Hematopoietic multipotent progenitor cell treated with erythropoietin and hydrocortisone succinate and interleukin-3 and kit ligand, for 15 days (in vitro differentiated cells): ENCODE results near the gene IFT122.

Experiments
- DNase-seq: peaks from one replicate; pipeline ENCODE4 v3.0.0-alpha.2; 2015; ENCODE audit warnings: low spot score

The IFT122 gene

DNA sequence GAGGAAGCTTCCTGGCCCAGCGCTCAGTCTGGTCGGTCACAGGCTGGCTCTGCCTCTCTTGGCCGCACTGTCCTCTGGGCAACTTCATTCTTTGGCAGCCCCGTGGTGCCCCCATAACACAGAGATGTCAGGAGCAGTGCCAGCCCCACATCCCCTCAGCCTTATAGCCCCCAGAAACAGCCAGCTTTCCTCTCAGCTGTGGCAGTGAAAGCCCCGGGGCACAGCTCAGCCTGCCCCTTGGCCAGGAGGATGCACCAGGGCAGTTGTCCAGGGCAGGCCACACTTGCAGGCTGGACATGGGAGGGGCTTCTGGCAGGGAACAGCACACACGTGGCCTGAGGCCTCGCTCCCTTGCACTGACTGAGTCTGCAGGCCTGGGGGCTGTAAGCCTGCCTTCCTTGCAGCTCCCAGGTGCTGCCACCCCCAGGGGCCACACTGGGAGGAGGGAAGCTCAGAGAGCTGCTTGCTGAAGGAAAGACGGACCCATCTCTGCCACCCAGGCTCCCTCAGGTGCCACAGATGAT, 78.1 kb downstream of the IFT122 start:
- DNase-seq = no peak

- DNase-seq = no peak
Measured at GRCh38 chr3:129518581-129518980, 78.6 kb downstream of the IFT122 start.

DNA sequence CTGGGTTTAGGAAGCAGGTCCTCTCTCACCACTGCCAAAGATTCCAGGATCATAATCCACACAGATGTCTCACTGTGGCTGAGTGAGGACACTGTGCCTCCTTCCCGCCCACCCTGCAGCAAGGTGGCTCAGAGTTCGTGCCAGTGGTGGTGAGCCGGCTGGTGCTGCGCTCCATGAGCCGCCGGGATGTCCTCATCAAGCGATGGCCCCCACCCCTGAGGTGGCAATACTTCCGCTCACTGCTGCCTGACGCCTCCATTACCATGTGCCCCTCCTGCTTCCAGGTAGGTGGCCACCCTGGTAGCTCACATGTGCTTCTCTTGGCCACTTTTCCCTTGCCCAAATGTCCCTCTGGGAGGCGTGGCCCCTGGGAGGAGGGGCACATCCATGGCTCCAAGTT, 79.4 kb downstream of the IFT122 start:
- no peak for DNase-seq

DNA sequence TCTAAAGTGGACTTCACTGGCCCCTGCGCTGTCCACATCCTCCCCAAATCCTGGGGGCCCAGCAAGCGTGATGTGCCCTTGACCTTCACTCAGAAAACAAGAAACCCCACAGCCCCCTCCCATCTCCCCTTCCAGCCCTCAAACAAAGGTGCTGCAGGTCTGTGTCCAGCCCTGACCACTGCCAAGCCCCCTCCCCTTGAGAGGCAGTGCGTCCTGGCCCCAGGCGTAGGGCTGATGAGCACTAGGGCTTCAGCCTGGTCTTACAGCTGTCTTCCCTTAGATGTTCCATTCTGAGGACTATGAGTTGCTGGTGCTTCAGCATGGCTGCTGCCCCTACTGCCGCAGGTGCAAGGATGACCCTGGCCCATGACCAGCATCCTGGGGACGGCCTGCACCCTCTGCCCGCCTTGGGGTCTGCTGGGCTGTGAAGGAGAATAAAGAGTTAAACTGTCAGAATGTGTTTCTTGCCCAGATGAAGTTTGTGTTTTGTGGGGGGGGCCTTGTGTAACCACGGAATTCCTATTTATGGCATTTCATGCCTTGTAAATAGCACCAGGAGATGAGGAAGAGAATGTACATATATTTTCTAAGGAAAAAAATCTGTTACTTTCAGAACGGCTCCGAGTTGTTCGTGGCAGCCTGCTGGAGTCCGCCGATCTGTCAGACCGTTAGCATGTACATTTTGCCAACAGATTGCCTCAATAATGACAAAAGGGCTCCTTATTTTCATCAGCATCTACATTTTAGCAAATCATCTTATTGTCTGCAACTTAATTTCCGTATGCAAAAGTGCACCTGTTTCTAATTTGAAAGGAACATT, 80.1 kb downstream of the IFT122 start:
- no peak for DNase-seq

DNA sequence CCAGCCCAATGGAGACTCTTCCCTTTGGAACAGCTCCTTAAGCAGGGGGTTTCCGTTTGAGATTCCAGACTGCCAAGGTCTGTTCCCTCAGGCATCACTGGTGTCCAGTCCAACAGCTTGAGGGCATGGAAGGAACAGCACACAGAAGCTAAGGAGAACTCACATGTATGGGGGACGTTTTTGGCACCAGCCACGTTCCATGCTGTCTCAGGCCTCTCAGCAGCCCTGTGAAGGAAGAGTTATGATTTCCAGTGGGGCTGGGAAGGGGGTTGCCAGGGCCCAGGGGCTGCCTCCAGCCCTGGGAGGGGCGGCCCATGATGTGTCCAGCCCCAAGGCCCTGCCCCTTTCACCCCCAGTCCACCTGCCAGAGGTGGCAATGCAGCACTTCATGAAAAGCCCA, 80.9 kb downstream of the IFT122 start:
- no peak for DNase-seq

DNA sequence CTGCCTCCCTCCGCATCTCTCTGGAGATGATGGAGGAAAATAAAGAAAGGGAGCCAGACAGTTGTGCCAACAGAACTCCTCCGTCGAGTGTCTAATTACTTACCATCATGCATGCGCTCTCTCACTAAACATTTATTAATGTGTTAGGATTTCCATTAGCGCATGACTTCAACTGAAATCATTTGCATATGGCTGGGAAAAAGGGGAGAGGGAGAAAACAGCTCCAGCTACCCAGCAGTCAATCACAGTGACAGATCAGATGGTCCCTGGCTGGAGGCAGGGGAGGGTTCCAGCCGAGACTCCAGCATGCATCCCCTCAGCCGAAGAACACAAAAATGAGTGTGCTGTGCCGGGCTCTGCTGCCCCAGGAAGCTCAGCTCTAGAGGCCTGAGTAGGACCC, 81.6 kb downstream of the IFT122 start:
- DNase-seq = no peak

DNA sequence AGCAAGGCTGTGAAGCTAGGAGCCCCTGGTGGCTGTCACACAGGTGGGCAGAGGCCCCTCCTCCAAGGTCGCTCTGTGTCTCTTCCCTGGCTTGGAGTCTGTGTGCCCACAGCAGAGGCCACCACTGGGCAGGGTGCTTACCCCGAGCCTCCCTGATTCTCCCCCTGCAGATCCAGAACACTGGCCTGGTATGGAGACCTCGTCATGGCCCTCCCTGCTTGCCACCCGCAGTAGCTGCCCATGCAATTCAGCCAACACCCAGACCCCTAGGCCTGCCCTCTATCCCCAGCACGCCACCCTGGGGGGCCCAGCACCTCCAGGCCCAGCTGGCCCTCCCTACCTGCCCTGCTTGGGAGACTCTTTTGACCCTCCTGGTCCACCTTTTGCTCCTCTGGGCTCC, 82.9 kb downstream of the IFT122 start:
- no peak for DNase-seq

GRCh38 chr3:129524081-129524480, 84.1 kb downstream of the IFT122 start:
- no peak for DNase-seq

GRCh38 chr3:129525341-129525968, 85.4 kb downstream of the IFT122 start:
- no peak for DNase-seq

DNA sequence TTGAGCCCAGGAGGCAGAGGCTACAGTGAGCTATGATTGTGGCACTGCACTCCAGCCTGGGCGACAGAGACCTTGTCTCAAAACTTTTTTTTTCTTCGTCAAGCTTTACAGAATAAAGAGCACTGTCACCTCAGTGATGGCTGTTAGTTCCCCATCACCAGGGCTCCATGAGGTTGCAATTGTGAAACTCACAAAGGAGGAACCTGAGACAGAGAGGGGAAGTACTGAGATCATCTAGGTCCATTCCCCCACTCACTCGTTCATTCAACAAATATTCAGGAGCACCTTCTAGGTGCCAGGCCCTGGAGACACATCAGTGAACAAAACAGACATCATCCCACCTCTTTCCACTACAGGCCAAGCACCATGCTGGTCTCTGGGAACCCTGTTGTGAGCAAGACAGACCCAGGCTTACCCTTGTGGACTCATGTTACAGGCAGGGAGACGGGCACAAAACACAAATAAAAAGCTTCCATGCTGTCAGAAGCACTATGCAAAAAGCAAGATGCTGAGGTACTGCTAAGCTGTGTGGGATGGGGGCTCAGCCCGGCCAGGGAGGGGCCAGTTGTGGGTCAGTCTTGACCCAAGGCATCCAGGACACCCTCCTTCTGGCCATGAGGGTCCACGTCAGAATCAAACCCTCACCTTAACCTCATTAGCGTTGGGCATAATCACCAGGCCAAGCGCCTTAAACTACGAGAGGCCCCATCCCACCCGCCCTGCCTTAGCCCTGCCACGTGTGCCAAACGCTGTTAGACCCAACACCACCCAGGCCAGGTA, 86.3 kb downstream of the IFT122 start:
- DNase-seq = no peak

GRCh38 chr3:129527262-129527661, 87.2 kb downstream of the IFT122 start:
- no peak for DNase-seq

- no peak for DNase-seq
Measured at GRCh38 chr3:129528589-129529100, 88.6 kb downstream of the IFT122 start, which contains the start of gene RHO. TSS of gene RHO (plus strand) at chr3:129528639. CDS start at chr3:129528734, 95 bp downstream.

DNA sequence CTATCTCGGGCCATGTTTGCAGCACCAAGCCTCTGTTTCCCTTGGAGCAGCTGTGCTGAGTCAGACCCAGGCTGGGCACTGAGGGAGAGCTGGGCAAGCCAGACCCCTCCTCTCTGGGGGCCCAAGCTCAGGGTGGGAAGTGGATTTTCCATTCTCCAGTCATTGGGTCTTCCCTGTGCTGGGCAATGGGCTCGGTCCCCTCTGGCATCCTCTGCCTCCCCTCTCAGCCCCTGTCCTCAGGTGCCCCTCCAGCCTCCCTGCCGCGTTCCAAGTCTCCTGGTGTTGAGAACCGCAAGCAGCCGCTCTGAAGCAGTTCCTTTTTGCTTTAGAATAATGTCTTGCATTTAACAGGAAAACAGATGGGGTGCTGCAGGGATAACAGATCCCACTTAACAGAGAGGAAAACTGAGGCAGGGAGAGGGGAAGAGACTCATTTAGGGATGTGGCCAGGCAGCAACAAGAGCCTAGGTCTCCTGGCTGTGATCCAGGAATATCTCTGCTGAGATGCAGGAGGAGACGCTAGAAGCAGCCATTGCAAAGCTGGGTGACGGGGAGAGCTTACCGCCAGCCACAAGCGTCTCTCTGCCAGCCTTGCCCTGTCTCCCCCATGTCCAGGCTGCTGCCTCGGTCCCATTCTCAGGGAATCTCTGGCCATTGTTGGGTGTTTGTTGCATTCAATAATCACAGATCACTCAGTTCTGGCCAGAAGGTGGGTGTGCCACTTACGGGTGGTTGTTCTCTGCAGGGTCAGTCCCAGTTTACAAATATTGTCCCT, 89.6 kb downstream of the IFT122 start:
- no peak for DNase-seq

DNA sequence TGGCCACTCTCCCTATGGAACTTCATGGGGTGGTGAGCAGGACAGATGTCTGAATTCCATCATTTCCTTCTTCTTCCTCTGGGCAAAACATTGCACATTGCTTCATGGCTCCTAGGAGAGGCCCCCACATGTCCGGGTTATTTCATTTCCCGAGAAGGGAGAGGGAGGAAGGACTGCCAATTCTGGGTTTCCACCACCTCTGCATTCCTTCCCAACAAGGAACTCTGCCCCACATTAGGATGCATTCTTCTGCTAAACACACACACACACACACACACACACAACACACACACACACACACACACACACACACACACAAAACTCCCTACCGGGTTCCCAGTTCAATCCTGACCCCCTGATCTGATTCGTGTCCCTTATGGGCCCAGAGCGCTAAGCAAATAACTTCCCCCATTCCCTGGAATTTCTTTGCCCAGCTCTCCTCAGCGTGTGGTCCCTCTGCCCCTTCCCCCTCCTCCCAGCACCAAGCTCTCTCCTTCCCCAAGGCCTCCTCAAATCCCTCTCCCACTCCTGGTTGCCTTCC, 90.3 kb downstream of the IFT122 start:
- DNase-seq = no peak

DNA sequence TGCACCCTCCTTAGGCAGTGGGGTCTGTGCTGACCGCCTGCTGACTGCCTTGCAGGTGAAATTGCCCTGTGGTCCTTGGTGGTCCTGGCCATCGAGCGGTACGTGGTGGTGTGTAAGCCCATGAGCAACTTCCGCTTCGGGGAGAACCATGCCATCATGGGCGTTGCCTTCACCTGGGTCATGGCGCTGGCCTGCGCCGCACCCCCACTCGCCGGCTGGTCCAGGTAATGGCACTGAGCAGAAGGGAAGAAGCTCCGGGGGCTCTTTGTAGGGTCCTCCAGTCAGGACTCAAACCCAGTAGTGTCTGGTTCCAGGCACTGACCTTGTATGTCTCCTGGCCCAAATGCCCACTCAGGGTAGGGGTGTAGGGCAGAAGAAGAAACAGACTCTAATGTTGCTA, 90.8 kb downstream of the IFT122 start:
- no peak for DNase-seq

- no peak for DNase-seq
Measured at GRCh38 chr3:129531699-129532098, 91.7 kb downstream of the IFT122 start.

- DNase-seq = no peak
Measured at GRCh38 chr3:129532261-129532660, 92.2 kb downstream of the IFT122 start.

DNA sequence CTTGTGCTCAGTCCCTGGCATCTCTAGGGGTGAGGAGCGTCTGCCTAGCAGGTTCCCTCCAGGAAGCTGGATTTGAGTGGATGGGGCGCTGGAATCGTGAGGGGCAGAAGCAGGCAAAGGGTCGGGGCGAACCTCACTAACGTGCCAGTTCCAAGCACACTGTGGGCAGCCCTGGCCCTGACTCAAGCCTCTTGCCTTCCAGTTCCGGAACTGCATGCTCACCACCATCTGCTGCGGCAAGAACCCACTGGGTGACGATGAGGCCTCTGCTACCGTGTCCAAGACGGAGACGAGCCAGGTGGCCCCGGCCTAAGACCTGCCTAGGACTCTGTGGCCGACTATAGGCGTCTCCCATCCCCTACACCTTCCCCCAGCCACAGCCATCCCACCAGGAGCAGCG, 93.4 kb downstream of the IFT122 start:
- DNase-seq = no peak

DNA sequence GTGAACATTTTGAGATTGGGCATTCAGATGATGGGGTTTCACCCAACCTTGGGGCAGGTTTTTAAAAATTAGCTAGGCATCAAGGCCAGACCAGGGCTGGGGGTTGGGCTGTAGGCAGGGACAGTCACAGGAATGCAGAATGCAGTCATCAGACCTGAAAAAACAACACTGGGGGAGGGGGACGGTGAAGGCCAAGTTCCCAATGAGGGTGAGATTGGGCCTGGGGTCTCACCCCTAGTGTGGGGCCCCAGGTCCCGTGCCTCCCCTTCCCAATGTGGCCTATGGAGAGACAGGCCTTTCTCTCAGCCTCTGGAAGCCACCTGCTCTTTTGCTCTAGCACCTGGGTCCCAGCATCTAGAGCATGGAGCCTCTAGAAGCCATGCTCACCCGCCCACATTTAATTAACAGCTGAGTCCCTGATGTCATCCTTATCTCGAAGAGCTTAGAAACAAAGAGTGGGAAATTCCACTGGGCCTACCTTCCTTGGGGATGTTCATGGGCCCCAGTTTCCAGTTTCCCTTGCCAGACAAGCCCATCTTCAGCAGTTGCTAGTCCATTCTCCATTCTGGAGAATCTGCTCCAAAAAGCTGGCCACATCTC, 94.5 kb downstream of the IFT122 start:
- DNase-seq = no peak

GRCh38 chr3:129535075-129535474, 95.1 kb downstream of the IFT122 start:
- no peak for DNase-seq

DNA sequence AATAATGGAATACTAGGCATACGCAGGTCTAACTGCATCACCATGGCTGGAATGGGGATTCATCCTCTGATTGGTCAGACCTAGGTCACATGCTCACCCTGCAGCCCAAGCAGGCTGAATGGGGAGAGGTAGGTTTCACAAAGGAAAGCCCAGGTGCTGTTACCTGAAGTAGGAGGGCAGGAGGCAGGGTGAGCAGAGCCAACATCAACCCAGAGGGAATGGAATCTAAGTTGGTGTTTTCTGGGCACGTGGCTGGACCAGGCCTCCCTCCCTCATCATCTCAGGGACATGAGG, 96.3 kb downstream of the IFT122 start:
- DNase-seq = no peak
